Mesothelial cell of epicardium (in vitro differentiated cells): Measurements from ENCODE around the gene CDC42EP2. TPM values are rescaled to one million over a fixed set of nuclear protein-coding genes. Genes with fewer than 3 reads are reported as not detected.

Experiments
- DNase-seq, 2 experiments: peaks; one replicate each; pipeline ENCODE4 v3.0.0; 2021; ENCODE audit warnings: low spot score in 2 of 2; ENCODE audit not compliant: unreplicated experiment in 2 of 2
- H3K27ac Mint-ChIP-seq: 2 replicates; pipeline ENCODE4 v1.8.0; 2021; ENCODE audit warnings: mixed read lengths
- H3K27me3 Mint-ChIP-seq: 2 replicates; pipeline ENCODE4 v1.8.0; 2021; ENCODE audit warnings: low read depth, mixed read lengths
- H3K36me3 Mint-ChIP-seq: 2 replicates; pipeline ENCODE4 v1.8.0; 2021; ENCODE audit warnings: mixed read lengths
- H3K4me1 Mint-ChIP-seq: 2 replicates; pipeline ENCODE4 v1.8.0; 2021; ENCODE audit warnings: mixed read lengths
- H3K4me3 Mint-ChIP-seq: 2 replicates; pipeline ENCODE4 v1.8.0; 2021; ENCODE audit warnings: mild to moderate bottlenecking, moderate library complexity, mixed read lengths
- H3K9me3 Mint-ChIP-seq: 2 replicates; pipeline ENCODE4 v1.8.0; 2021; ENCODE audit warnings: mixed read lengths
- total RNA-seq: library from RNA; stranded (reverse); gene quantifications from 3 replicates; pipeline ENCODE4 v1.2.1, GENCODE V29; 2021
- TF ChIP-seq, protein P1 (sequence below): fragments of 200-600 bp; sonication (generic); IDR thresholded peaks from one replicate; pipeline ENCODE4 v1.5.0; 2021; ENCODE audit warnings: antibody characterized with exemption; ENCODE audit not compliant: unreplicated experiment

Gene CDC42EP2
- total RNA-seq, 1 donor from 2014 or later = 12.3 TPM

DNA sequence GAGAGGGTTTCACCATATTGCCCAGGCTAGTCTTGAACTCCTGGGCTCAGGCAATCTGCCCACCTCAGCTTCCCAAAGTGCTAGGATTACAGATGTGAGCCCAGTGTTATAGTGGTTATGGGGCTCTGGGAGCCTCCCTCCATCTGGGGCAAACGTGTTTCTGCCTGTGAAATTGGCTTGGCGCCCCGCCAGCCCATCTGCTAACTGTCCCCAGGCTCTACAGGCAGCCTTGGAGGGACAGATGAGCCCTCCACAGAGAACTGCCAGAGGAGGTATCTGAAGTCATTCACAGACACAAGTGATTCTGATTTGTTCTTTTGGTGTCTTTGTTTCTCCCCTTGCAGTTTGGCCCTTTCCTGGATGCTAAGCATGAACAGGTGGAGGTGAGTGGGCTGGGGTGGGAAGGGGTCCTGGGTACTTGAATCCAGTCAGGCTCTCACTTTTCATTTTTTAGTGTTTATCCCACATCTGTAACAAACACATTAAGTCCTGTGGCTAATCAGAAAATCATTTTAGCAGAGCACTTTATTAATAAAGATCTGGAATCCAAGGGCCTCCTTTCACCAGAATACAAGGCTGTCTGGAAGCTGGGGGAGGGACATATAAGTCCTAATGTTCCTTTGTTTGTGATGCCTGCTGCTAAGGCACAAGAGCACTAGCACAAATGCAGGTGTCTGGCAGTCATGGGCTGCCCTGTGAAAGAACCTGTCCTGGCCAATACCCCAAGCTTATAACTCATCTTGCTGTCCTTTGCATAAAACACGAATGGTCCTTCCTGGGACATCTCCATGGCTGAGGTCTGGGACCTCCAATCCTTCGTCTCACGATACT lies 25.7 kb upstream of the CDC42EP2 start:
- no peak overlapping the region for H3K4me3 Mint-ChIP-seq
- peaks cover 20% of the 10 kb centered on the region for H3K36me3 Mint-ChIP-seq
- no peaks in the 10 kb centered on the region for H3K9me3 Mint-ChIP-seq
- no peak for DNase-seq
- H3K27ac Mint-ChIP-seq = peak overlapping the region; percentile 55
- peaks cover 34% of the 10 kb centered on the region for H3K4me1 Mint-ChIP-seq
- TF ChIP-seq, protein P1, sequence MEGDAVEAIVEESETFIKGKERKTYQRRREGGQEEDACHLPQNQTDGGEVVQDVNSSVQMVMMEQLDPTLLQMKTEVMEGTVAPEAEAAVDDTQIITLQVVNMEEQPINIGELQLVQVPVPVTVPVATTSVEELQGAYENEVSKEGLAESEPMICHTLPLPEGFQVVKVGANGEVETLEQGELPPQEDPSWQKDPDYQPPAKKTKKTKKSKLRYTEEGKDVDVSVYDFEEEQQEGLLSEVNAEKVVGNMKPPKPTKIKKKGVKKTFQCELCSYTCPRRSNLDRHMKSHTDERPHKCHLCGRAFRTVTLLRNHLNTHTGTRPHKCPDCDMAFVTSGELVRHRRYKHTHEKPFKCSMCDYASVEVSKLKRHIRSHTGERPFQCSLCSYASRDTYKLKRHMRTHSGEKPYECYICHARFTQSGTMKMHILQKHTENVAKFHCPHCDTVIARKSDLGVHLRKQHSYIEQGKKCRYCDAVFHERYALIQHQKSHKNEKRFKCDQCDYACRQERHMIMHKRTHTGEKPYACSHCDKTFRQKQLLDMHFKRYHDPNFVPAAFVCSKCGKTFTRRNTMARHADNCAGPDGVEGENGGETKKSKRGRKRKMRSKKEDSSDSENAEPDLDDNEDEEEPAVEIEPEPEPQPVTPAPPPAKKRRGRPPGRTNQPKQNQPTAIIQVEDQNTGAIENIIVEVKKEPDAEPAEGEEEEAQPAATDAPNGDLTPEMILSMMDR = no peak
- no peaks in the 10 kb centered on the region for H3K27me3 Mint-ChIP-seq

DNA sequence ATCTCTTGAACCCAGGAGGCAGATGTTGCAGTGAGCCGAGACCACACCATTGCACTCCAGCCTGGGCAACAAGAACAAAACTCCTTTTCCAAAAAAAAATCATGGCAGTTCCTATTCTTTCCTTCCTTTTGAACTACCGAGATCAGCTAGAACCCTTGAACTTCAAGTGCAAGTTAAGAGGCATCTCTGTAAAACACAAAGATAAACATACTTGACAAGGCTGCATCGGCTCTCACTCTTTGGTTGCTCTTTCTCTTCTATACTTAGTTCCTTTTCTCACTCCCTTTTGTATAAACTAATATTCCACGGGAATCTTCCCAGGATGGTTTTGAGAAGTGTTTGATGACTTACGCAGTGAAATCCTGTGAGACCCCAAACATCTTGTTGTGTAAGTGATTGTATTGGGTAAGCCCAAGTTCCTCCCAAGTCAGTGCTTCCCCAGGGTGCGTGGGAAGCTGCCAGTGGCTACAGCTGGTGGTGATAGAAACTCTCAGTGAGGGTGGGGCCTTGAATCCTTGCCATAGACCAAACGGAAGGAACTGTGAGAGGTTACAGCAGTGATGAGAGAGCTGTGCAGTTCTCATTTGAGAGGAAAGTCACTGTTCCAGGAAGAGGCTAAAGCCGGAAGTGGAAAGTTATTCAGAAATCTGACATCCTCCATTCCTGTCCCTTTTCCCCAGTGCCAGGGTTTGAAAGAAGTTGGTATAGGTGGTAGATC lies 24.1 kb upstream of the CDC42EP2 start:
- no peaks in the 10 kb centered on the region for H3K27me3 Mint-ChIP-seq
- no peak for DNase-seq
- H3K36me3 Mint-ChIP-seq = peaks cover 22% of the 10 kb centered on the region
- TF ChIP-seq, protein P1 = no peak
- peak overlapping the region; percentile 97 for H3K27ac Mint-ChIP-seq
- peaks cover 39% of the 10 kb centered on the region for H3K4me1 Mint-ChIP-seq
- no peaks in the 10 kb centered on the region for H3K9me3 Mint-ChIP-seq
- H3K4me3 Mint-ChIP-seq = no peak overlapping the region

DNA sequence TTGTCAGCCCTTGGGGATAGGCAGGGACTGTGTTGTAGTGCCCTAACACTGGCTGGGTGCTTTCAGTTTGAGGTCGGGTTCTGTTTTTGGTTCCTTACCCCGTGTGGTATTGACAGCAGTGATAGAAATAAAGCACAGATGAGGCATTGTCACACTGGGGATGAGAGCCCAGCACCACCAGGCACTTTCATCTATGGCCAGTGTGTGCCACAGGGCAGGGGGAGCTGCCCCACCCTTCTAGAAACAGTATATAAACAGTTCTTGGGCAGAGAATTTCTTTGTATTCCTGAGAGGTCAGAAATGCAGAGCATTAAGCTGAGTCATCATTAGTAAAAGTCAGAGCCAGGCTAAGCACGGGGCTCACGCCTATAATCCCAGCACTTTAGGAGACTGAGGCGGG lies 23.1 kb upstream of the CDC42EP2 start:
- no peaks in the 10 kb centered on the region for H3K27me3 Mint-ChIP-seq

DNA sequence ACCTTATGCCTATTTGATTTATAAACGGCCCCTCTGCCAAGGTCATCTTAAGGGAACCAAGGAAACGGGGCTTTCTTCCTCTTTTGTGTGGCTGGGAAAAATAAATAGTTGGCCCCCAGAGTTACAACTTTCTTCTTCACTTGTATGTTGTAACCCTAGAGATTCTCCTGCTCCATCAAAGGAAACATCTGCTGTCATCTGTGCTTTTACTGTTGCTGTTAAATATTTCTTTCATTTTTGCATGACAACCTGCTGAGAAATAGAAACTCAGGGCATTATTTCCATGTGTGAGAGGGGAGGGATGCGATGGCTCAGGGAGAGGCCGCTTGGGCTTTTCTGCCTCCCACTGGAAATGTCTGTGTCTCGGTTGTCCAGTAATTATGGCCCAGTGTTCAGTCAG lies 21.8 kb upstream of the CDC42EP2 start:
- H3K27me3 Mint-ChIP-seq = no peaks in the 10 kb centered on the region
- TF ChIP-seq, protein P1 = no peak
- no peaks in the 10 kb centered on the region for H3K9me3 Mint-ChIP-seq
- H3K27ac Mint-ChIP-seq = peak overlapping the region; percentile 97
- no peak overlapping the region for H3K4me3 Mint-ChIP-seq
- DNase-seq = no peak
- H3K4me1 Mint-ChIP-seq = peaks cover 39% of the 10 kb centered on the region
- H3K36me3 Mint-ChIP-seq = peaks cover 12% of the 10 kb centered on the region

More for the DNA sequence above, 23.1 kb upstream of the CDC42EP2 start:
- peak overlapping the region; percentile 97 for H3K27ac Mint-ChIP-seq
- TF ChIP-seq, protein P1 = no peak
- no peaks in the 10 kb centered on the region for H3K9me3 Mint-ChIP-seq
- peaks cover 18% of the 10 kb centered on the region for H3K36me3 Mint-ChIP-seq
- no peak for DNase-seq
- H3K4me3 Mint-ChIP-seq = peak overlapping the region; percentile 45
- peaks cover 39% of the 10 kb centered on the region for H3K4me1 Mint-ChIP-seq

DNA sequence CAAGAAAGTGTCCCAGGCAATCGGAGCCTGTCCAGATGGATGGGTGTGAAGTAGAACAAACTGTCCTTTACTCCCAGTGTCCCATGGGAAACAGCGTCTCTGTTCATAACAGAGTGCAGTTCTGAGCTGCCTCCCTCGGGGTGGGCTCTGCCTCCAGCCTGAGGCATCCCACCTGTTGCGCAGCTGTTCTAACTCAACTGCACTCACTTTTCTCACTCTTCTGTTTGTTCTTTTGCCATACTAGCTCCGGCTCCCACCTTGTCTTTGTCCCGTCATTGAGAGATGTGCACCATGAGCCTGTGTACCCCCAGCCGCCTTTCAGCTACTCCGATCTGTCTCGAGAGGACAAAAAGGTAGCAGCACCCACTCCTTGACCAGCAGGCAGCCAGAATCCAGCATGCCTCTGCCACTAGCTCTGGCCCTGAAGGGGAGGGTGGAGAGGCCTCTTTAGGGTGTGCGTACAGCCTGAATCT lies 20.7 kb upstream of the CDC42EP2 start:
- Mint-ChIP-seq H3K9me3 (no peaks in the 10 kb centered on the region), H3K36me3 (peaks cover 12% of the 10 kb centered on the region), H3K4me3 (no peak overlapping the region), H3K4me1 (peaks cover 39% of the 10 kb centered on the region), H3K27me3 (no peaks in the 10 kb centered on the region), H3K27ac (peak overlapping the region; percentile 93)
- no peak for DNase-seq
- TF ChIP-seq, protein P1 = no peak
